ENCODE data around the gene CNTNAP5.

Gene CNTNAP5

GRCh38 chr2:124104914-124105313 is 79.8 kb downstream of the CNTNAP5 start:
- Histone ChIP-seq H2AFZ (ENCODE audit: low read length) (no peak overlapping the region), H3F3A (ENCODE audit: insufficient read depth, low read length) (no peaks in the 10 kb centered on the region), H3K9me2 (replicated peaks; ENCODE audit: insufficient read depth, low read length) (no peaks in the 10 kb centered on the region), H3K9ac (ENCODE audit: low read length) (no peak overlapping the region), H3K4me2 (ENCODE audit: low read depth, low read length) (no peak overlapping the region), H3K4me1 (ENCODE audit: low read length) (no peaks in the 10 kb centered on the region), H3K27me3 (replicated peaks; ENCODE audit: insufficient read depth, low read length) (no peaks in the 10 kb centered on the region), H3K79me2 (ENCODE audit: low read length) (no peaks in the 10 kb centered on the region), H3K9me3 (replicated peaks; ENCODE audit: insufficient read depth, low read length) (no peaks in the 10 kb centered on the region; the same call in 1 of the 2 replicates), H3K27ac (ENCODE audit: low read length) (no peak overlapping the region), H3K4me3 (ENCODE audit: low read length) (no peak overlapping the region), H3K36me3 (replicated peaks; ENCODE audit: insufficient read depth, low read length) (no peaks in the 10 kb centered on the region), H4K20me1 (ENCODE audit: insufficient read depth, low read length) (no peaks in the 10 kb centered on the region)
- no peak for TF ChIP-seq EZH2phosphoT487 (IDR thresholded peaks at IDR 0.05; ENCODE audit: low read length)
- no peak for DNase-seq

GRCh38 chr2:124112206-124112605 is 87.1 kb downstream of the CNTNAP5 start:
- Histone ChIP-seq H3K27ac (ENCODE audit: low read length) (no peak overlapping the region), H3K9me3 (replicated peaks; ENCODE audit: insufficient read depth, low read length) (no peaks in the 10 kb centered on the region), H3K9me2 (replicated peaks; ENCODE audit: insufficient read depth, low read length) (no peaks in the 10 kb centered on the region), H3K4me3 (ENCODE audit: low read length) (no peak overlapping the region), H3K36me3 (replicated peaks; ENCODE audit: insufficient read depth, low read length) (no peaks in the 10 kb centered on the region), H3K27me3 (replicated peaks; ENCODE audit: insufficient read depth, low read length) (no peaks in the 10 kb centered on the region), H3K79me2 (ENCODE audit: low read length) (no peaks in the 10 kb centered on the region), H3F3A (ENCODE audit: insufficient read depth, low read length) (no peaks in the 10 kb centered on the region), H2AFZ (ENCODE audit: low read length) (no peak overlapping the region), H3K4me1 (ENCODE audit: low read length) (no peaks in the 10 kb centered on the region), H4K20me1 (ENCODE audit: insufficient read depth, low read length) (no peaks in the 10 kb centered on the region), H3K9ac (ENCODE audit: low read length) (no peak overlapping the region), H3K4me2 (ENCODE audit: low read depth, low read length) (no peak overlapping the region)
- no peak for DNase-seq
- TF ChIP-seq EZH2 (optimal IDR thresholded peaks at IDR 0.05; ENCODE audit: low read depth, low read length) (no peak), CTCF (IDR thresholded peaks at IDR 0.05; ENCODE audit: low read length) (no peak), EZH2phosphoT487 (IDR thresholded peaks at IDR 0.05; ENCODE audit: low read length) (no peak)

- no peak overlapping the region for H3K4me3 ChIP-seq (ENCODE audit: low read length)
- no peak for DNase-seq
- H2AFZ ChIP-seq (ENCODE audit: low read length), result no peak overlapping the region
- H3K36me3 ChIP-seq (replicated peaks; ENCODE audit: insufficient read depth, low read length), result no peaks in the 10 kb centered on the region
- no peak overlapping the region for H3K27ac ChIP-seq (ENCODE audit: low read length)
- H3K27me3 ChIP-seq (replicated peaks; ENCODE audit: insufficient read depth, low read length), result no peaks in the 10 kb centered on the region
- TF ChIP-seq EZH2 (optimal IDR thresholded peaks at IDR 0.05; ENCODE audit: low read depth, low read length) (no peak), EZH2phosphoT487 (IDR thresholded peaks at IDR 0.05; ENCODE audit: low read length) (no peak), CTCF (IDR thresholded peaks at IDR 0.05; ENCODE audit: low read length) (no peak)
- H3K79me2 ChIP-seq (ENCODE audit: low read length), result no peaks in the 10 kb centered on the region
- no peaks in the 10 kb centered on the region for H3K9me2 ChIP-seq (replicated peaks; ENCODE audit: insufficient read depth, low read length)
- no peaks in the 10 kb centered on the region for H3K4me1 ChIP-seq (ENCODE audit: low read length)
- H4K20me1 ChIP-seq (ENCODE audit: insufficient read depth, low read length), result no peaks in the 10 kb centered on the region
- no peaks in the 10 kb centered on the region for H3K9me3 ChIP-seq (replicated peaks; ENCODE audit: insufficient read depth, low read length)
- H3F3A ChIP-seq (ENCODE audit: insufficient read depth, low read length), result no peaks in the 10 kb centered on the region
- no peak overlapping the region for H3K4me2 ChIP-seq (ENCODE audit: low read depth, low read length)
- no peak overlapping the region for H3K9ac ChIP-seq (ENCODE audit: low read length)
These were observed 87.9 kb downstream of the CNTNAP5 start for GRCh38 chr2:124112966-124113365.

- no peak for DNase-seq
- no peaks in the 10 kb centered on the region for H3K9me2 ChIP-seq (replicated peaks; ENCODE audit: insufficient read depth, low read length)
- H3K4me3 ChIP-seq (ENCODE audit: low read length), result no peak overlapping the region
- no peak overlapping the region for H2AFZ ChIP-seq (ENCODE audit: low read length)
- no peaks in the 10 kb centered on the region for H3K27me3 ChIP-seq (replicated peaks; ENCODE audit: insufficient read depth, low read length)
- no peak for TF ChIP-seq CTCF (IDR thresholded peaks at IDR 0.05; ENCODE audit: low read length)
- no peak for TF ChIP-seq EZH2 (optimal IDR thresholded peaks at IDR 0.05; ENCODE audit: low read depth, low read length)
- TF ChIP-seq EZH2phosphoT487 (IDR thresholded peaks at IDR 0.05; ENCODE audit: low read length), result no peak
- H3K79me2 ChIP-seq (ENCODE audit: low read length), result no peaks in the 10 kb centered on the region
- no peaks in the 10 kb centered on the region for H3K4me1 ChIP-seq (ENCODE audit: low read length)
- no peaks in the 10 kb centered on the region for H3F3A ChIP-seq (ENCODE audit: insufficient read depth, low read length)
- H3K36me3 ChIP-seq (replicated peaks; ENCODE audit: insufficient read depth, low read length), result no peaks in the 10 kb centered on the region
- H4K20me1 ChIP-seq (ENCODE audit: insufficient read depth, low read length), result no peaks in the 10 kb centered on the region
- H3K27ac ChIP-seq (ENCODE audit: low read length), result no peak overlapping the region
- no peak overlapping the region for H3K4me2 ChIP-seq (ENCODE audit: low read depth, low read length)
- H3K9ac ChIP-seq (ENCODE audit: low read length), result no peak overlapping the region
- H3K9me3 ChIP-seq (replicated peaks; ENCODE audit: insufficient read depth, low read length), result no peaks in the 10 kb centered on the region
These were observed 95.2 kb downstream of the CNTNAP5 start for GRCh38 chr2:124120246-124120645.

Data from MM.1S (cell line).